HG02981 (cell line): Measurements from ENCODE around the gene AMBP.
"Not testable (repeated sequence)": the region's sequence is repeated elsewhere in the genome, so short reads cannot be mapped to it uniquely, and the experiment has no call there.

Experiments
- ATAC-seq: cut with Tn5 transposase; IDR thresholded peaks from one replicate; pipeline ENCODE4 v1.9.1; 2021; ENCODE audit warnings: mild to moderate bottlenecking, moderate library complexity; ENCODE audit not compliant: unreplicated experiment

AMBP gene

DNA sequence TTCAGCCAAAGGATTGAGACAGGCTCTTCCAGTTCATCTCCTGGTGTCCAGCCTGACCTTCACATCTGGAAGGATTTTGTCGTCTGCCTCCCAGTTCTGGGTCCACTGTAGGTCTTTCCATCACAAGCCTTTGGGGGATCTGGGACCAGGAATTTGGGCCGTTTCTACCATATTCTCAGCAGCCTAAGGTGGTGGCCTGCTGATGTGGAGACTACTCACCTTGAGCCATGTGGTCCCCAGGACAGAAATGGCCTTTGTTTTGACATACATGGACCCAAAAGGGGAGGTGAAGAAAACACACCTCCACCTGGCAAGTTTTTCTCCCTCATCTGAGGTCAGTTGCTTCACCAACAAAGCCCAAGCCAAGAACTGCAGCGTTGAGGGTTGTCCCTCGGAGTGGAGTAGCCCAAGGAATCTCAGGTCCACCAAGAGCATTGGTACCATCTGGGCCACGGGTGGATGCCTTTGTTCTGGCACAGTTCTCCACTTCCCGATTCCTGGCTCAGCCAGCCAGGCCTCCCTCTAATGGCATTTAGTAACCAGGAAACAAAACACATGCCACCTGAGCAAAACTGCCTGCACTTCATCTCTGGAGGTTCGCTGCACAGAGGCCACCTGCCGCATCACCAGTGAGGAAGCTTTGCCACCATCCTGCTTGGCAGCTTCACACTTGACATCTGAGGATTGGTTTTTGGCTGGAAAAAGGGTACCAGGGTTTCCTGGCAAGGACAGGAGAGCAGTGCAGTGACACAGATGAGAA, 24.7 kb downstream of the AMBP start:
- no peak for ATAC-seq

GRCh38 chr9:114051706-114052105, 26.4 kb downstream of the AMBP start:
- no peak for ATAC-seq

GRCh38 chr9:114051281-114051680, 26.8 kb downstream of the AMBP start:
- ATAC-seq = no peak

DNA sequence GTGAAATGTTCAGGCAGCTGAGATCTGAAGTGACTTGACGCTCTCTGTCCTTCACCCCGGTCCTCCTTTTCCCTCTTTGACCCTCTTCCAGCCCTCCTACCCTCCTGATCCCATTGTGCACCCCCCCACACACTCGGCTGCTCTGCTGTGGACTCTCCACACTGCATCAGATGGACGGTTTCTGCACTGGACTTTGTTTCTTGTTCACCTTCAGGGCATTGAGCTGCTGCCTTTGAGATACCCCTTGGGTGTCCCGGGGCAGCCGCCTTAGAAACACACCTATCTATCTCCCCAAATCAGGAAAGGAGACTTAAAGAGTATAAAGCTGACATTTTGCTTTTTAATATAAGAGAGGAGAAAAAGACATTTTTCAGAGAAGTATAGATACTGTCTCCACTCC, 27.5 kb downstream of the AMBP start:
- no peak for ATAC-seq

- no peak for ATAC-seq
Observed at GRCh38 chr9:114050226-114050568, 27.9 kb downstream of the AMBP start.

DNA sequence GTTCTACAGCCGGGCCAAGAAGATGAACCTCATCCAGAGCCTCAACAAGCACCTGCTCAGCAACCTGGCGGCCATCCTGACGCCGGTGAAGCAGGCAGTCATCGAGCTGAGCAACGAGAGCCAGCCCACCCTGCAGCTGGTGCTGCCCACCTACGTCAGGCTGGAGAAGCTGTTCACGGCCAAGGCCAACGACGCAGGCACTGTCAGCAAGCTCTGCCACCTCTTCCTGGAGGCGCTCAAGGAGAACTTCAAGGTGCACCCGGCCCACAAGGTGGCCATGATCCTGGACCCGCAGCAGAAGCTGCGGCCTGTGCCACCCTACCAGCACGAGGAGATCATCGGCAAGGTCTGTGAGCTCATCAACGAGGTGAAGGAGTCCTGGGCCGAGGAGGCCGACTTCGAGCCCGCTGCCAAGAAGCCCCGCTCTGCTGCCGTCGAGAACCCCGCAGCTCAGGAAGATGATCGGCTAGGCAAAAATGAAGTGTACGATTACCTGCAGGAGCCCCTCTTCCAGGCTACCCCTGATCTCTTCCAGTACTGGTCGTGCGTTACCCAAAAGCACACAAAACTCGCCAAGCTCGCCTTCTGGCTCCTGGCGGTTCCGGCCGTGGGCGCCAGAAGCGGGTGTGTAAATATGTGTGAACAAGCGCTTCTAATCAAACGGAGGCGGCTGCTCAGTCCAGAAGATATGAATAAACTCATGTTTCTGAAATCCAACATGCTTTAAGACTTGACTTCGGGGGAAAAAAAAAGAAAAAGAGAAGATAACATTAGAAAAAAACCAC, 28.5 kb downstream of the AMBP start:
- no peak for ATAC-seq

GRCh38 chr9:114048533-114049415, 29.3 kb downstream of the AMBP start:
- no peak for ATAC-seq

DNA sequence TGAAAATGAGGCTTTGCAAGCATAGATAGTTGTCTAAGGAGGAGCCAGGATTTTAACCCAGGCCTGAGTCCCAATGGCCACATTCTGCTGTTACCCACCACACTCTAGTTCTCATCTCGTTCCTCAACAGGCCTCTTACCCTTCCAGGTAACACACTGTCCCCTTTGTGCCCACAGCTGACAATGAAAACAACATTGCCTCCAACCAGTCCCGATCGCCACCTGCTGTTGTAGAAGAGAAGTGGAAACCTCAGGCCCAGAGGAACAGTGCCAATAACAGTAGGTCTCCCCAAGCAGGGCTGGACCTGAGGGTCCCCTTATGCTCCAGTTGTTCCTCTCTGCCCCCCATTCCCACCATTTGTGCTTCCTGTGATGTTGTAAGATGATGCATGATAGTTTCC, 30.4 kb downstream of the AMBP start:
- no peak for ATAC-seq

DNA sequence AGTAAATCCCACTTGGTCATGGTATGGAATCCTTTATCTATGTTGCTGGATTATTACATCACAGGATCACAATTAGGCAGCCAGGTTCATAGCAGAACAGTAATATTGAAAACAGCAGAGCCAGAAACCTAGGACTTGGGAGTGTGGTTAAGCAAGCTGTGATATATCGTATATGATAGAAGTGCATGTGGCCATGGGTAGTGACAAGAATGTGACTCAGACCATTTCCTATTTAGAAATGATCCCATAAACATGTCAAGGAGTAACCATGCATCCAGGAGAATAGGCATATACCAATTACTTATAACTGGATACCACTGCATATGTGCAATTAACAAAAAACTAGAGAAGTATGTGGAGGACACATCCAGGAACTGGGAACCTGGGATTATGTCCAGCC, 31.2 kb downstream of the AMBP start:
- ATAC-seq = no peak

GRCh38 chr9:114046237-114046755, 31.8 kb downstream of the AMBP start:
- ATAC-seq = no peak

GRCh38 chr9:114043660-114044059, 34.4 kb downstream of the AMBP start:
- ATAC-seq = not testable (repeated sequence)

- no peak for ATAC-seq
Observed at GRCh38 chr9:114039484-114039883, 38.6 kb downstream of the AMBP start.

DNA sequence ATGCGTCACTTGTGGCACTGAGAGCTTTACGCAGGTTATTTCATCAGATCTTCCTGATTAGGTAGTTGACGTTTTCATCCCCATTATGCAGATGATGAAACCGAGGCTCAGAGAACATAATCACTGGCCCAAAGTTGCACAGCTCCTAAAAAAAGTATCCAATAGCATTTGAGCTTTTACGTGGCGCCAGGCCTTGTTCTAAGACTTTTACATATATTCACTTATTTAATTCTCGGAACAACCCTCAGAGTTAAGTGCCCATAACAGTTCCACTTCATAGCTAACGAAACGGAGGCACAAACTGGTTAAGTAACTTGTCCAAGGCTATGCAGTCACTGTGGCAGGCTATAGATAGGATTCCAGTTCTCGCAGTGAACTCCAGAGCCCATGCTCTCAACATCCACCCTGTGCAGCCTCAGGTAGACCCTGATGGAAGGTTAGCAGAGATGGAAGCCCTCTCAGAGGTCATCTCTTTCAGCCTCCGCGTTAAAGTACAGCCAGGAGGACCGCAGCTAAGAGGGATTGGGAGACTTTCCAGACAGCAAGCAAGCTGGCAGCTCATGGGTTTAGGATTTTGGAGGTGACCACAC, 39.3 kb downstream of the AMBP start:
- ATAC-seq = no peak

DNA sequence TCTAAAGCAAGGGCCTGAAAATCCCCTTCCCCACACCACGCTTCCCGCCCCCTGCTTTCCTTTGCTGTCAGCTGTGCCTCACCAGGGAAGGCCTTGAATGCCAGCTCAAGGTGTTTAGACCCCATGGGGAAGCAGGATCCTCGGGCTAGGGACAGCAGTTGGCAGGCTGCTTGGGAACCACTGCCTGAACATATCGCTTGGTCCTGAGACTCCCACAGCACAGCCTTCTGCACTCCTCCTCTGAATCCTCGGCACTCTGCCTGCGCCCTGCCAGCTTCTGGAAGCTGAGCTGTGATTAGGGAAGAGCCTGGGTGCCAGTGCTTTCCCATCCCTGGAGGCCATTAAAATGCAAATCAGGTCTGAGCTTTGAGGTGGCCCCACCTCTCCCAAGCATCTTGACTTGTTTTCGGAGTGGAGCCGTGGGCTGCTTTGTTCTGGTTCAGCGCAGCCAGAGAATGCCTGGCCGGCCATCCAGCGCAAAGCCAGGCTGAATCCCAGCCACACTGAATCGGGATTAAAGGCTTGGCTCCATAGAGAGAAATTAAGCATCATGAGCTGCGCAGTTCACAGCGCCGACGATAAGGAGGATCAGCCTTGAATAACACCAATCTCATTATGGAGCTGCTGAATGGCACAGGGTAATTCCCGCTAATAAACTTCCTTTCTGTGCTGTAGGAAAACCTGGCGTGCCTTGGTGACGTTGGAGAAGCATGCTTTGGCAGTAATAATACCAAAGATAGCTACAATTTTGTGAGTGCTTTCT, 40.0 kb downstream of the AMBP start:
- no peak for ATAC-seq

DNA sequence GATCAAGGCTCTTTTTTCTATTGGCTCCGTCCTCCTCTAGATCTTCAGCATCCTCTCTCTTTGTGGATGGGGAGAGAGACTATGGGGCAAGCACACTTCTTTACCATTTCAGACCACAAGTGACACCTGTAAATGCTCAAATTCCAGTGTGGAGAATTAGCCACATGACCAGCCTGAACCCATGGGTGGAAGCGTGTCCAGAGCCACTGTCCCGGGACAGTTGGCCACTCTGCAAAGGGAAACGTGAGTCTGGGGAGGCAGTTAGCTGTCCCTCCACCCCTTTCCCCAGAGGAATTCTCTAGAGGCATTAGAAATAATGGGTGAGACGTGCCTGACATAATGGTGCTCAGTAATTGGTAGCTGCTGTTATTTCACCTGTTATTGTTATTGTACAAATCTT, 40.9 kb downstream of the AMBP start:
- ATAC-seq = no peak

DNA sequence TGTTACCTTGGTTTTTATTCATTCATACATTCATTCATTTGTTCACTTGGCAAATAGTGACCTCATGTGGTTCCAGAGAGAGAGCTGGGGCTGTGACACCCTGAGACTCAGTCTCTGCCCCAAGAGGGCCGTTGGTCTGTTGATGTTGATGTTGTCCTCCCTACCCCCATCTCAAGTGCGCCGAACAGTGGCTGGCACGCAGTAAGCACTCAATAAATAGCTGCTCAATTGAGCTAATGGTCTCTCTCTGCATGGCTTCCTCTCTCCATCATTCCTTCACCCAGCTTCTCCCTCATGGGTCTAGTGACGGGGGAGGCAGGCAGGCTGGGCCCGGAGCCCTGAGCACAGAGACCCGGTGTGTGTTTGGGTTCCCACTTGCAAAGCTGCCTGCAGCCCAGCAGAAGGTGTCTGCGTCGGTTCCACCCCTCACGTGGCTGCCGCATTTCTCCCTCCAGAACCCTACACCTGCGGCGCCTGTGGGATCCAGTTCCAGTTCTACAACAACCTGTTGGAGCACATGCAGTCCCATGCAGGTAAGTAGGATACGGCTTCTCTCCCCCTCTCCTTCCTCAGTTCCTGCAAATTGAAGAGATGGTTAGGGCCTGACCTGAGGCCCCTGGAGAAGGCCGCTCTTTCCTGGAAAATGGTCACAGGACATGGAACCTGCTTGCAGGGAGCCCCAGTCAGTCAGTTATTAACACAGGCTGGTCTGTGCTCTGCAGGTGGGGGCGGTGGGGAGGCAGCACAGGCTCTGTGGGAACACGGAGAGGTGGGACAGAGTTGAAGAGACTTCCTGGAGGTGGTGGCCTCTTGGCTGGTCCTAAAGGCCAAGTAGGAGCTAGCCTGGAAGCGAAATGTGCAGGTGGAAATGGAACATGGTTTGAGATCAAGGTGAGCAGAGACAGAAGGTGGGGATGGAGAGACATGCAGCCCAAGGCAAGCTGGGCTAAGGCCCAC, 42.0 kb downstream of the AMBP start:
- no peak for ATAC-seq

DNA sequence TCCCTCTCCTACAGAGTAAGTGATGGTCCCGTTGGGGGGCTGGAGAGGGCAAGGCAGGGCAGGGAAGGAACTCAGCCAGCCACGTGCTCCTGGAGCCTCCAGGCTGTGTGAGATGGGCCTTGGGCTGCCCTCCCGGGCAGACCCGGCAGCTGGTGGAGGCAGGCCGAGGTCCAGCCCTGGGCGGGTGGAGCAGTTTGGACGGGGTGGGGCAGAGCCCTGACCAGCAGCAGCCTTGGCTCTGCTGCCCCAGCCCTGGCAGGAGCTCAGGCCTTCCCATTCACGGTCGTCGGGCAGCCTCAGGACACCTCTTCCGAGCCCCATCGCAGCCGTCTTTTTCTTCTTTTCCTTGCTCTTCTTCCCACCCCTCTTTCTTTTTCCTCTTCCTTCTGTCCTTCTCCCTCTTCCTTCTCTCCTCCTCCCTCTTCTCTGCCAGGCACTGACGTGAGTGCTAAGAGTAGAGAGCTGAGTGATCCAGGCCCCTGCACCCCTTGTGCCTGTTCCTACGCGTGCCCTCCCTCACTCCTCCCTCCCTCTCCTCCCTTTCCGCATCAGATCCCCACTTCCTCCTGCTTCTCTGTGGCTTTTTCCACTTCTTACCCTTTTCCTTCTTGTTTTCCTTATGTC, 42.8 kb downstream of the AMBP start:
- no peak for ATAC-seq

DNA sequence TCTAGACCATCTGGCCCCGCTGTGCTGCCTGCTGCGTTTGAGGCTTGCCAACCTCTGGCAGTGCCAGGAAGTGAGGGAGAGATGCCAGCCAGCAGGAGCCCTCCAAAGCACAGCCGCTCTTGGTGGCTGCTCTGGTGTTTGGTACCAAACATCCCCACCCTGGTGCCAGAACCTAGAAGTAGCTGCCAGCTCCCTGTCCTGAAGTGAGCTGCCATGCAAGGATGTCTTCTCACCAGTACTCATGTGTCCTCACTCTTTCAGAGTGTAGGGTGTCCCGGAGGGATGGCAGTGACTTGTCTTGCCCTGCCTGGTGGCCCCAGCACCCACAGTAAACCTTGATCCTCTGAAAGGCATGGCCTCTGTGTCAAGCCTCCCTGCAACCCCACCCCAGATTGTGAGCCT, 43.4 kb downstream of the AMBP start:
- ATAC-seq = no peak

DNA sequence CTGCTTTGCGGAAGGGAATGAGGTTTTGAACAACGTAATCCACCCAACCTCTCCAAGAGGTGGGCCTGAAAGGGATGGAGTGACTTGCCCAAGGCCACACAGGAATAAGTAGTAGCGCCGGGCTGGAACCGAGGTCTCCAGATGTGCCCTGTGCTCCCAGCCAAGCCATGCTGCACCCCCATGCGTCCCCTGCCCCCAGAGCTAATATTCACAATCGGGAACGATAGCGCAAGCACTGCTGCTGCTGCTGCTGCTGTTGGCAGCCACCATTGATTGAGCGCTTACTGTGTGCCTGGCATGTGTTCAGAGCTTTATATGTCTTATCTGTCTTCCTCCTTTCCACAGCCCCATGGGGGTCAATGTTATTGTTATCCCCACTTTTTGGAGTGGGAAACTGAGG, 43.9 kb downstream of the AMBP start:
- ATAC-seq = no peak
